ENCODE measurements around the gene YIPF4.
A peak's percentile ranks its signal among the peaks of the same experiment; 100 is the strongest.
"Not testable (repeated sequence)": the region's sequence is repeated elsewhere in the genome, so short reads cannot be mapped to it uniquely, and the experiment has no call there.

The YIPF4 gene

GRCh38 chr2:32260376-32260775 is 17.3 kb upstream of the YIPF4 start:
- no peak for DNase-seq (ENCODE audit: low read depth)
- H3K4me3 ChIP-seq (ENCODE audit: control insufficient read depth, low read depth, low read length): no peak overlapping the region
- no peak for TF ChIP-seq CTCF (conservative IDR thresholded peaks at IDR 0.05; ENCODE audit: control insufficient read depth, insufficient read depth, low read depth, low read length)

GRCh38 chr2:32262105-32262504 is 15.6 kb upstream of the YIPF4 start:
- TF ChIP-seq CTCF (conservative IDR thresholded peaks at IDR 0.05; ENCODE audit: control insufficient read depth, insufficient read depth, low read depth, low read length): no peak
- H3K4me3 ChIP-seq (ENCODE audit: control insufficient read depth, low read depth, low read length): no peak overlapping the region
- DNase-seq (ENCODE audit: low read depth): no peak

- H3K4me3 ChIP-seq (ENCODE audit: control insufficient read depth, low read depth, low read length): no peak within 1 kb of the TSS
- TF ChIP-seq CTCF (conservative IDR thresholded peaks at IDR 0.05; ENCODE audit: control insufficient read depth, insufficient read depth, low read depth, low read length): no peak
- DNase-seq (ENCODE audit: low read depth): no peak
Observed at GRCh38 chr2:32264422-32265105, 13.1 kb upstream of the YIPF4 start, which contains the start of gene NLRC4. Gene NLRC4, minus strand, starts transcription at chr2:32264886. Its CDS starts 8,111 bp downstream, at chr2:32256775.

- no peak for TF ChIP-seq CTCF (conservative IDR thresholded peaks at IDR 0.05; ENCODE audit: control insufficient read depth, insufficient read depth, low read depth, low read length)
- no peak overlapping the region for H3K4me3 ChIP-seq (ENCODE audit: control insufficient read depth, low read depth, low read length)
- peak; percentile 5 for DNase-seq (ENCODE audit: low read depth)
Observed at GRCh38 chr2:32271063-32271462, 6.6 kb upstream of the YIPF4 start.

GRCh38 chr2:32272279-32272678 is 5.4 kb upstream of the YIPF4 start:
- no peak for TF ChIP-seq CTCF (conservative IDR thresholded peaks at IDR 0.05; ENCODE audit: control insufficient read depth, insufficient read depth, low read depth, low read length)
- H3K4me3 ChIP-seq (ENCODE audit: control insufficient read depth, low read depth, low read length): no peak overlapping the region
- no peak for DNase-seq (ENCODE audit: low read depth)

- DNase-seq (ENCODE audit: low read depth): no peak
- TF ChIP-seq CTCF (conservative IDR thresholded peaks at IDR 0.05; ENCODE audit: control insufficient read depth, insufficient read depth, low read depth, low read length): no peak
- no peak overlapping the region for H3K4me3 ChIP-seq (ENCODE audit: control insufficient read depth, low read depth, low read length)
Observed at GRCh38 chr2:32274289-32274688, 3.4 kb upstream of the YIPF4 start.

- H3K4me3 ChIP-seq (ENCODE audit: control insufficient read depth, low read depth, low read length); DNase-seq (ENCODE audit: low read depth): not testable (repeated sequence)
Observed at GRCh38 chr2:32275790-32276189, 1.9 kb upstream of the YIPF4 start.

Measured in fibroblast of mammary gland (primary cell).